ENCODE results near the gene LRP1.

Gene LRP1

DNA sequence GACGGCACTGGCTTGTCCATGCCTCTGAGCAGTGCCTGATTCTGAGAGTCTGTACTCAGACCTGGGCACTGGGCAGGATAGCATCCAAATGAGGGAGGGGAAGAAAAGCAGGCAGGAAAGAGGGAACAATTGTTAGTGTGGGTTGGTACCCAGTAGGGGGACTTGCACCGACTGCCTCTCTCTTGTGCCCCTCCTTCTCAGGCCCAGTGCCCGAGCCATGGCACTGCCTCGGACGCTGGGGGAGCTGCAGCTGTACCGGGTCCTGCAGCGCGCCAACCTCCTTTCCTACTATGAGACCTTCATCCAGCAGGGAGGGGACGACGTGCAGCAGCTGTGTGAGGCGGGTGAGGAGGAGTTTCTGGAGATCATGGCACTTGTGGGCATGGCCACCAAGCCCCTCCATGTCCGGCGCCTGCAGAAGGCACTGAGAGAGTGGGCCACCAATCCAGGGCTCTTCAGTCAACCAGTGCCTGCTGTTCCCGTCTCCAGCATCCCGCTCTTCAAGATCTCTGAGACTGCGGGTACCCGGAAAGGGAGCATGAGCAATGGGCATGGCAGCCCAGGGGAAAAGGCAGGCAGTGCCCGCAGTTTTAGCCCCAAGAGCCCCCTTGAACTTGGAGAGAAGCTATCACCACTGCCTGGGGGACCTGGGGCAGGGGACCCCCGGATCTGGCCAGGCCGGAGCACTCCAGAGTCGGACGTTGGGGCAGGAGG is 37.2 kb upstream of the LRP1 start:
- in situ Hi-C loops (cut with MboI; ENCODE audit: low sequenced_read_pairs, unreplicated experiment): no loop called here
- no peak for DNase-seq (ENCODE audit: low spot score)
- TF ChIP-seq, protein P1, sequence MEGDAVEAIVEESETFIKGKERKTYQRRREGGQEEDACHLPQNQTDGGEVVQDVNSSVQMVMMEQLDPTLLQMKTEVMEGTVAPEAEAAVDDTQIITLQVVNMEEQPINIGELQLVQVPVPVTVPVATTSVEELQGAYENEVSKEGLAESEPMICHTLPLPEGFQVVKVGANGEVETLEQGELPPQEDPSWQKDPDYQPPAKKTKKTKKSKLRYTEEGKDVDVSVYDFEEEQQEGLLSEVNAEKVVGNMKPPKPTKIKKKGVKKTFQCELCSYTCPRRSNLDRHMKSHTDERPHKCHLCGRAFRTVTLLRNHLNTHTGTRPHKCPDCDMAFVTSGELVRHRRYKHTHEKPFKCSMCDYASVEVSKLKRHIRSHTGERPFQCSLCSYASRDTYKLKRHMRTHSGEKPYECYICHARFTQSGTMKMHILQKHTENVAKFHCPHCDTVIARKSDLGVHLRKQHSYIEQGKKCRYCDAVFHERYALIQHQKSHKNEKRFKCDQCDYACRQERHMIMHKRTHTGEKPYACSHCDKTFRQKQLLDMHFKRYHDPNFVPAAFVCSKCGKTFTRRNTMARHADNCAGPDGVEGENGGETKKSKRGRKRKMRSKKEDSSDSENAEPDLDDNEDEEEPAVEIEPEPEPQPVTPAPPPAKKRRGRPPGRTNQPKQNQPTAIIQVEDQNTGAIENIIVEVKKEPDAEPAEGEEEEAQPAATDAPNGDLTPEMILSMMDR (IDR thresholded peaks at IDR 0.05; ENCODE audit: borderline replicate concordance, control extremely low read depth, extremely low read depth, insufficient read depth, missing control alignments): no peak

DNA sequence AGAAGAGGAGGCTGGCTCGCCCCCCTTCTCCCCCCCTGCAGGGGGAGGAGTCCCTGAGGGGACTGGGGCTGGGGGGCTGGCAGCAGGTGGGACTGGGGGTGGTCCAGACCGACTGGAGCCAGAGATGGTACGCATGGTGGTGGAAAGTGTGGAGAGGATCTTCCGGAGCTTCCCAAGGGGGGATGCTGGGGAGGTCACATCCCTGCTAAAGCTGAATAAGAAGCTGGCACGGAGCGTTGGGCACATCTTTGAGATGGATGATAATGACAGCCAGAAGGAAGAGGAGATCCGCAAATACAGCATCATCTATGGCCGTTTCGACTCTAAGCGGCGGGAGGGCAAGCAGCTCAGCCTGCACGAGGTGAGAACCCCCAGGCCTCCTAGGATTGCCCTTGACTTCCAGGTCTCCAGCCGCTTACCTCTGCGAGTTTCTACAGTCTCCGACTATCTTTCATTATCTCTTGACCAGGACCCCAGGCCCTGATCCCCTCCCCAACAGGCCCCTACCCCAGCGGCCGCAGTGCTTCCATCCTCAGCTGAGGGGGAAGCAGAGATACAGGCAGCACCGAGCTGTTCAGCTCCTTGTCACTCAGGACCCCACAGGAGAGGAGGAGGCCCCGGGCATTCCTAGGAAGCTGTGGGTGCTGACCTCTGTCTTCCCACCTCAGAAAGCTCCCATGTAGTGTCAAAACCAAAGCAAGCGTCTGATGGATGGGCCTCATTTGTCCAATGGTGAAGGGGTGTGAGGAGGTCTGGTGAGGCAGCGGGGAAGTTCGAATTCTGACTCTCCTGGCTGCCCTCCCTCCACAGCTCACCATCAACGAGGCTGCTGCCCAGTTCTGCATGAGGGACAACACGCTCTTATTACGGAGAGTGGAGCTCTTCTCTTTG is 36.4 kb upstream of the LRP1 start:
- TF ChIP-seq, protein P1 (IDR thresholded peaks at IDR 0.05; ENCODE audit: borderline replicate concordance, control extremely low read depth, extremely low read depth, insufficient read depth, missing control alignments): no peak
- in situ Hi-C loops (cut with MboI; ENCODE audit: low sequenced_read_pairs, unreplicated experiment): no loop called here
- no peak for DNase-seq (ENCODE audit: low spot score)

DNA sequence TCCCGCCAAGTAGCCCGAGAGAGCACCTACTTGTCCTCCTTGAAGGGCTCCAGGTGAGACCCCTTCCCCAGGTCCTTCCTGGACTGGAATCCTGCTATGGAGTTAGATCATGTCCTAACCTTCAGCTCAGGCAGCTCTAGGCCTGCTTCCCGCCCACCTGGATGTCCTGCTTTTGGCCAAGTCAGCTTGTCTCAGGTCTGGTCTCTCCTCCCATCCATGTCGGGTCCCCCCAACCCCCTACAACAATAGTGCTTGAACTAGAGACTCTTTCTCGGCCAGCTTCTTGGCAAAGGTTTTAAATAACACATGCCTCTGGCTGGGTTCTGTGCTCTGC is 35.8 kb upstream of the LRP1 start:
- TF ChIP-seq, protein P1 (IDR thresholded peaks at IDR 0.05; ENCODE audit: borderline replicate concordance, control extremely low read depth, extremely low read depth, insufficient read depth, missing control alignments): no peak
- in situ Hi-C loops (cut with MboI; ENCODE audit: low sequenced_read_pairs, unreplicated experiment): no loop called here
- no peak for DNase-seq (ENCODE audit: low spot score)

DNA sequence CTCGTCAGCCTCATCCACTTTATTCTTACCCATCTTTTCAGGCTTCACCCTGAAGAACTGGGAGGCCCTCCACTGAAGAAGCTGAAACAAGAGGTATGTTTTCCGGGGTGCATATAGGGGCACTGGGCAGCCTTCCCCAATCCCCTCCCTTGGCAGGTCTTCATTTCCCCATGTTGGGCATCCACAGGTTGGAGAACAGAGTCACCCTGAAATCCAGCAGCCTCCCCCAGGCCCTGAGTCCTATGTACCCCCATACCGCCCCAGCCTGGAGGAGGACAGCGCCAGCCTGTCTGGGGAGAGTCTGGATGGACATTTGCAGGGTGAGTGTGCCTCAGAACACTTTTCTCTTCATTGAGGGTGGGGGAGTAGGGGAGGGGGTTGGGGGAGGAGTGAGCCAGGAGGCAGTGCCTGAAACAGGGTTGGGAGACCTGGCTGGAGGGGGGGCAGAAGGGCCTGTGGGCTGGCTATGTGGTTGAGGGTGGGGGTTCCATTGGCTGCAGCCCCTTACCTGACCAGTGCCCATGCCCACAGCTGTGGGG is 35.3 kb upstream of the LRP1 start:
- TF ChIP-seq, protein P1 (IDR thresholded peaks at IDR 0.05; ENCODE audit: borderline replicate concordance, control extremely low read depth, extremely low read depth, insufficient read depth, missing control alignments): no peak
- in situ Hi-C loops (cut with MboI; ENCODE audit: low sequenced_read_pairs, unreplicated experiment): no loop called here

DNA sequence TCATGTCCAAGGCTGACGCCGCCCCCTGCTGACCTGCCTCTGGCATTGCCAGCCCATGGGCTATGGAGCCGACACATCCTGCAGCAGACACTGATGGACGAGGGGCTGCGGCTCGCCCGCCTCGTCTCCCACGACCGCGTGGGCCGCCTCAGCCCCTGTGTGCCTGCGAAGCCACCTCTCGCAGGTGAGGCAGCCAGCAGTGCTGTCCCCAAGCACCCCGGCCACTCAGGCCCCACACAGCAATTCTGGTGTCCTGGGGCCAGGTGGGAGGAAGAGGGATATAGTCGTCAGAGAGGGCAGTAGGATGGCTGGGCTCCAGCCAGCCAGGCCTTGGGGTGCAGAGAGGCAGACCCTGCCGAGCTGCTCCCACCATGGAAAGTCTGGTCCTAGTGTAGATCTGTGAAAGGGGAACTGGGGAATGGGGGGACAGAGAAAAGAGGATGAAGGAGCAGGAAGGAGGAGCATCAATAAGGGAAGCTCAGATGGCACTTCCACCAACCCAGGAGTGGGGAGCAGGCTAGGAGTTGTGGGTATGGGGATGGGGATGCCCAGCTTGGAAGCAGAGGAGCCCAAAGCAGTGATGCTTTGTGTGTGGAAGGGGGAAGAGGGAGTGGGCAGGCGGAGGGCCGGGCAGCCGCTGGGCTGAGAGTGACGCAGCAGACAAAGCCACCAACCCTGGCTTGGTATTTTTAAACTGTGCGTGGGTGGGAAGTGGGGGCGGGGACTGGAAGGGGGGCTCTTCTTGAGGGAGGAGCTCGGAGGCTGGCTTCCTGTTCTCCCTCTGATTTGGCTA is 34.7 kb upstream of the LRP1 start:
- in situ Hi-C loops (cut with MboI; ENCODE audit: low sequenced_read_pairs, unreplicated experiment): no loop called here
- peak; percentile 93 for DNase-seq (ENCODE audit: low spot score)
- TF ChIP-seq, protein P1 (IDR thresholded peaks at IDR 0.05; ENCODE audit: borderline replicate concordance, control extremely low read depth, extremely low read depth, insufficient read depth, missing control alignments): peak; percentile 78

More for the DNA sequence above, 35.3 kb upstream of the LRP1 start:
- DNase-seq (ENCODE audit: low spot score): no peak

Data from GM13976 (cell line).